Astrocyte of the cerebellum (primary cell): ENCODE data around the gene CRTAP.

ENCODE experiments used
- DNase-seq: peaks from one replicate; pipeline ENCODE4 v3.0.0-alpha.2; 2011; ENCODE audit warnings: low read depth
- H3K4me3 ChIP-seq: 2 replicates; pipeline ENCODE4 v1.5.1; 2011; ENCODE audit warnings: mild to moderate bottlenecking, low read depth, low read length, moderate library complexity
- in situ Hi-C: cut with HindIII; loops from 2 replicates; pipeline ENCODE4 v1.10.0; 2017; ENCODE audit warnings: low sequenced_read_pairs
- TF ChIP-seq, protein P1 (sequence below): IDR thresholded peaks from 2 replicates; pipeline ENCODE4 v1.5.1; 2012; ENCODE audit warnings: low read length, low read depth, moderate library complexity, mild to moderate bottlenecking; ENCODE audit errors: missing control alignments

The CRTAP gene

DNA sequence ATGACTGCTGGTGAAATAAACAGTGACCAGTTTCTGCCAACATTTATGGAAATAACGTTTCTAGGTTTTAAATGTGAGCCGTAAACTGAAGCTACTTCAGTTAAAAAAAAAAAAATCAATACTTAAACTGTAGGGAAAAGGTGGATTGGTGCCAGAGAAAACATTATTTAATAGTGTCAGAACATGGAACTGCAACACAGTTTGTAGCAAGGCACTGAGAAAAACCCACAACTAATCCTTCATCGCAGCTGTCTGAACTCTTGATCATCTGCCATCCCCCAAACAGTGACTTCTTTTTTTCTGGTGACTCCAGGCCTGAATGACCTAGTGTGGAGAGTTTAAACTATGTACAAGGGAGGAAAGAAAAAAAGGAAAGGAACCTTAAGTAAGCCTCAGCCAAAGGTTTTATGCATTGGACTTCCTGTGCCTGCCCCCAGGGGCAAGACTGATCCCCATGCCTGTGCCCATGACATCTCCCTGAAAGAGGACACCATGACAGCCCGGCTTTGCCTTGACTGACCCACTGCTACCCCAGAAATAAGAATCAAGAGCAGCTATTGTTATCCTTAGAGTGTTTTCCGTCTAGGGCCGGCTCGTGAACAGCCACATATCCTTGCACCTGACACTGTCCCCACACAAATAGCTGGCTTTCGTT is 33.1 kb downstream of the CRTAP start:
- DNase-seq = peak; percentile 67
- in situ Hi-C loops = no loop called here
- H3K4me3 ChIP-seq = no peak overlapping the region
- TF ChIP-seq, protein P1, sequence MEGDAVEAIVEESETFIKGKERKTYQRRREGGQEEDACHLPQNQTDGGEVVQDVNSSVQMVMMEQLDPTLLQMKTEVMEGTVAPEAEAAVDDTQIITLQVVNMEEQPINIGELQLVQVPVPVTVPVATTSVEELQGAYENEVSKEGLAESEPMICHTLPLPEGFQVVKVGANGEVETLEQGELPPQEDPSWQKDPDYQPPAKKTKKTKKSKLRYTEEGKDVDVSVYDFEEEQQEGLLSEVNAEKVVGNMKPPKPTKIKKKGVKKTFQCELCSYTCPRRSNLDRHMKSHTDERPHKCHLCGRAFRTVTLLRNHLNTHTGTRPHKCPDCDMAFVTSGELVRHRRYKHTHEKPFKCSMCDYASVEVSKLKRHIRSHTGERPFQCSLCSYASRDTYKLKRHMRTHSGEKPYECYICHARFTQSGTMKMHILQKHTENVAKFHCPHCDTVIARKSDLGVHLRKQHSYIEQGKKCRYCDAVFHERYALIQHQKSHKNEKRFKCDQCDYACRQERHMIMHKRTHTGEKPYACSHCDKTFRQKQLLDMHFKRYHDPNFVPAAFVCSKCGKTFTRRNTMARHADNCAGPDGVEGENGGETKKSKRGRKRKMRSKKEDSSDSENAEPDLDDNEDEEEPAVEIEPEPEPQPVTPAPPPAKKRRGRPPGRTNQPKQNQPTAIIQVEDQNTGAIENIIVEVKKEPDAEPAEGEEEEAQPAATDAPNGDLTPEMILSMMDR = no peak

DNA sequence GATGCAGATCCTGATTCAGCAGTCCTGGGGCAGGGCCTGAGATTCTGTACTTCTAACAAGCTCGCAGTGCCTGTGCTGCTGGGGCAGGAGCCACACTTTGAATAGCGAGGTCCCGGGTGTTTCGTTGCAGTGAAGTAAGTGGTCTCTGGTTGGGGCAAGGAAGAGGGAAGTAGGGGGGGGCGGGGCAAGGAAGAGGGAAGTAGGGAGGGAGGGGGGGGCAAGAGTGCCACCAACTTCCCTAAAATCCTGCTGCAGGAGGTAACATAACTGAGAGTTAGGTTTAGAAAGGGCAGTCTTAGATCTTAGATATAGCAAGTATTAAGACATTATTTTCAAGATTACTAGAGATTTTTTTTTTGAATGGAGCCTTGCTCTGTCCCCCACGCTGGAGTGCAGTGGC is 35.5 kb downstream of the CRTAP start:
- no peak overlapping the region for H3K4me3 ChIP-seq
- TF ChIP-seq, protein P1 = no peak
- in situ Hi-C loops = no loop called here
- no peak for DNase-seq

DNA sequence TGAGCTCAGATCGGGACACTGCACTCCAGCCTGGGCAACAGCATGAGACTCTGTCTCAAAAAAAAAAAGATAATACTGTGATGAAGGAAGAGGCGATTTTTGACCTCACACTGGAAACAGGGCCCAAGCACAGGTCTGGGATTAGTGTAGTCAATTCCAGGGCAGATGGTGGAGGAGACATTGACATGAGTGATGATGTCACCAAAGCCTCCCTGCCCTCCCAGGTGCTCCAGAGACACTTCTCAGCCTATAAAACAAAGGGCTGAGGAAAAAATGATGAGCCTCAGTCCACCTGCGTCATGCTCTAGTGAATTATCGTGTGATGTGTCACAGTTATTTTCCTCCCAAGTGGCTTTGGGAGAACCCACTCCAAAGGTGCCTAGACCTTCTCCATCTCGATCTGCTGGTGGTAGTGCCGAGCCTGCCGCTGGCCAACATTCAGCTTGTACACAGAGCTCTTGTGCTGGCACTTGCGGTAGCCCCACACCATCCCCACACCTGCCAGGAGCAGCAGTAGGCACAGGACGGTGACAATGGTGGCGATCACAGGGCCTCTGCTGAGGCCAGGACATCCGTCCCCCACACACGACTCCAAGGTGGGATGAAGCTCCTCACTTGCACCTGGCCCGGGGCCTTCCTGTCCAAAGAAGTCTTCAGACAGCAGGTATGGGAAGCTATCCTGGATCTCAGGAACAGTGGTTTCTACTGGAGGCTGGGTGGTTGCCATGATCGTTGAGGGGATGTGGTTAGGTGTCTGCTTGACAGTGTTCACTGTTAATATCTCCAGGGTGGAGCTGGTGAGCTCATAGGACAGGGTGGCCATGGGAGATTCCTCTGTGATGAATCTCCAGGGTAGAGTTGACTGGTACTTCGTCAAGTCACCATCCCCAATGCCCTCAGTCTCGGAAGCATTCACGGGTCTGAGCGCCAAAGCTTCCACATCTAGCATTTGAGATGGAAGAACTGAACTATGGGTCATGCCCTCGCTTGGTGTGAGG is 38.8 kb downstream of the CRTAP start:
- H3K4me3 ChIP-seq = no peak overlapping the region
- no peak for DNase-seq
- in situ Hi-C loops = no loop called here
- TF ChIP-seq, protein P1 = no peak

DNA sequence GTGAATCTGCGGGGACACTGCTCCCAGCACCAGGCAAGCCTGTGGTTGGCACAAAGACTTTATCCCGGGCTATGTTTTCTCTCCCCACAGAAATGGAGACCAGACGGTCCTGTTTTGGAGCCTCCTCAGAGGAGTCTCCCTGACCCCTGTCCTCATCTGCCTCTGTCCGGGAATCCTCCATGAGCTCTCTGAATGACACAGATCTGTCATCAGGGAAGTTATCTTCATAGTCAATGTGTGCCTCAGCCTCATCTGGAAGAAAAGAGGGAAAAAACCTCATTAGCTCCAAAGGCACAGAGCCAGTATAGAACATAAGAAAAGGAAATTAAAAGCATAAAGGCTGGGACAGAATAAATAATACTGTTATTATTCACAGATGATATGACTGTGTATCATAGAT is 40.0 kb downstream of the CRTAP start:
- no peak overlapping the region for H3K4me3 ChIP-seq
- in situ Hi-C loops = no loop called here
- no peak for DNase-seq
- TF ChIP-seq, protein P1 = no peak

DNA sequence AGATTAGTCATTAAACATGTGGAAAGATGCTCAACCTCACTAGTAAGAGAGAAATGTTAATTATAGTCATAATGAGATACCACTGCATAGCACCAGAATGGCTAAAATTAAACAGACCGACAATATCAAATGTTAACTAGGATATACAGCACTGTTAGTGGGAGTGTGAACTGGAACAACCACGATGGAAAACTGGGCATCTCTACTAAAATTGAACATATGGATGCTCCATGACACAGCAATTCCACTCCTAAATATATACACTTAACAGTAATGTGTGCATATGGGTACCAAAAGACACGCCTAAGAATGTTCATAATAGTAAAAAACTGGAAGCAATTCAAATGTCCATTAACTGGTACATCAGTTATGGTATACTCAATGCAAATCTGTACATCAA is 41.5 kb downstream of the CRTAP start:
- DNase-seq = no peak
- in situ Hi-C loops = no loop called here
- H3K4me3 ChIP-seq = no peak overlapping the region
- TF ChIP-seq, protein P1 = no peak

DNA sequence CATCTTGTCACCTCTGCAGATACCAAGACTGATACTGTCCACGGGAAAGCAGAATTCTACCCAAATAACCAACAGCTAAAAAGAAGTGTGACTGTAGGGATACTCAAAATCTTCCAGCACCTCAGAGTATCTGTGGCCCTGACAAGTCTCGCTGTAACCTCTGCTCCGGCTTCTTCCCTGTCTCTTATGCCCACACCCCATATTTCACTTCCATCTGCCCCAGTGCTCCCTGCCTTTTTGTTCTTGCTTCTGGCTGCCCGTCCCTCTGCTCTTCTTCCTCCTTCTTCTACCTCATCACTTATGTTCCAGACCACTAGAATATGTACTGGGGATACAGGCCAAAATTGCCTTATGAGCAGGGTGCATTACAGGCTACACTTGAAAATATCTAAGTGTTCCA is 45.4 kb downstream of the CRTAP start:
- H3K4me3 ChIP-seq = no peak overlapping the region
- TF ChIP-seq, protein P1 = no peak
- no peak for DNase-seq
- in situ Hi-C loops = no loop called here
